Vagina (tissue), 2 donors: ENCODE results near the gene MT1A. TPM values are rescaled to one million over a fixed set of nuclear protein-coding genes. Genes with fewer than 3 reads are reported as not detected.

Source experiments
- DNase-seq, 2 donors: peaks; one replicate each; pipeline ENCODE4 v3.0.0-alpha.2; 2017; ENCODE audit errors: extremely low spot score in 2 of 2
- H3K27ac ChIP-seq: fragments of 200-600 bp; sonication (generic); one replicate; pipeline ENCODE4 v1.5.1; 2019
- H3K27me3 ChIP-seq: fragments of 200-600 bp; sonication (generic); one replicate; pipeline ENCODE4 v1.5.1; 2019
- H3K36me3 ChIP-seq, 2 donors: fragments of 200-600 bp; sonication (generic); one replicate each; pipeline ENCODE4 v1.5.1; 2017 to 2019
- H3K4me1 ChIP-seq: fragments of 200-600 bp; sonication (generic); one replicate; pipeline ENCODE4 v1.5.1; 2019
- H3K4me3 ChIP-seq, 2 donors: fragments of 200-600 bp; sonication (generic); 1 replicate in 1 of 2; 2 replicates in 1 of 2; pipeline ENCODE4 v1.5.1; 2016 to 2019
- H3K9me3 ChIP-seq: fragments of 200-600 bp; sonication (generic); one replicate; pipeline ENCODE4 v1.5.1; 2019
- POLR2A ChIP-seq, 2 donors: fragments of 450-650 bp; IDR thresholded peaks; one replicate each; pipeline ENCODE4 v1.6.1; 2017; ENCODE audit warnings: antibody characterized with exemption in 2 of 2, mild to moderate bottlenecking in 2 of 2, moderate library complexity in 2 of 2
- POLR2AphosphoS5 ChIP-seq, 2 donors: sonication (generic); formaldehyde crosslinking; IDR thresholded peaks; one replicate each; pipeline ENCODE4 v1.9.0; 2017; ENCODE audit warnings: antibody characterized with exemption in 2 of 2, mild to moderate bottlenecking in 2 of 2, low read depth in 1 of 2; ENCODE audit not compliant: insufficient read depth in 1 of 2
- intact Hi-C: fragments of 100-400 bp; cut with DNase I; formaldehyde crosslinking; loops from one replicate; pipeline ENCODE4 v1.15.1; 2023
- total RNA-seq: library from RNA; depleted of rRNA; stranded (reverse); fragments of >200 nt; gene quantifications from one replicate; pipeline ENCODE4 v1.2.3, GENCODE V29; 2016
- TF ChIP-seq, protein P1 (sequence below), 3 experiments: fragments of 450-650 bp in 2 of 3; fragments of 200-600 bp in 1 of 3; sonication (generic) in 1 of 3; IDR thresholded peaks; one replicate each; pipeline ENCODE4 v1.5.1; 2017 to 2019; ENCODE audit warnings: antibody characterized with exemption in 3 of 3, mild to moderate bottlenecking in 2 of 3, moderate library complexity in 2 of 3

MT1A gene
- total RNA-seq, 1 donor from 2014 or later = 110 TPM

- Histone ChIP-seq H3K4me1 (peaks cover 34% of the 10 kb centered on the region), H3K4me3 (no peak overlapping the region), H3K36me3 (no peaks in the 10 kb centered on the region), H3K9me3 (no peaks in the 10 kb centered on the region), H3K27ac (no peak overlapping the region), H3K27me3 (no peaks in the 10 kb centered on the region)
- no peak for DNase-seq
- no peak for TF ChIP-seq POLR2A (IDR thresholded peaks at IDR 0.05)
- no peak for TF ChIP-seq POLR2AphosphoS5 (IDR thresholded peaks at IDR 0.05; ENCODE audit: insufficient read depth in 1 of 2, low read depth in 1 of 2)
- TF ChIP-seq, protein P1, sequence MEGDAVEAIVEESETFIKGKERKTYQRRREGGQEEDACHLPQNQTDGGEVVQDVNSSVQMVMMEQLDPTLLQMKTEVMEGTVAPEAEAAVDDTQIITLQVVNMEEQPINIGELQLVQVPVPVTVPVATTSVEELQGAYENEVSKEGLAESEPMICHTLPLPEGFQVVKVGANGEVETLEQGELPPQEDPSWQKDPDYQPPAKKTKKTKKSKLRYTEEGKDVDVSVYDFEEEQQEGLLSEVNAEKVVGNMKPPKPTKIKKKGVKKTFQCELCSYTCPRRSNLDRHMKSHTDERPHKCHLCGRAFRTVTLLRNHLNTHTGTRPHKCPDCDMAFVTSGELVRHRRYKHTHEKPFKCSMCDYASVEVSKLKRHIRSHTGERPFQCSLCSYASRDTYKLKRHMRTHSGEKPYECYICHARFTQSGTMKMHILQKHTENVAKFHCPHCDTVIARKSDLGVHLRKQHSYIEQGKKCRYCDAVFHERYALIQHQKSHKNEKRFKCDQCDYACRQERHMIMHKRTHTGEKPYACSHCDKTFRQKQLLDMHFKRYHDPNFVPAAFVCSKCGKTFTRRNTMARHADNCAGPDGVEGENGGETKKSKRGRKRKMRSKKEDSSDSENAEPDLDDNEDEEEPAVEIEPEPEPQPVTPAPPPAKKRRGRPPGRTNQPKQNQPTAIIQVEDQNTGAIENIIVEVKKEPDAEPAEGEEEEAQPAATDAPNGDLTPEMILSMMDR (IDR thresholded peaks at IDR 0.05) = no peak
- intact Hi-C loops = no loop called here
Observed at GRCh38 chr16:56679078-56679730, 40.7 kb downstream of the MT1A start.

GRCh38 chr16:56679818-56680217 lies 41.4 kb downstream of the MT1A start:
- no peak for DNase-seq
- Histone ChIP-seq H3K27me3 (no peaks in the 10 kb centered on the region), H3K27ac (no peak overlapping the region), H3K4me1 (peaks cover 34% of the 10 kb centered on the region), H3K4me3 (no peak overlapping the region), H3K36me3 (no peaks in the 10 kb centered on the region), H3K9me3 (no peaks in the 10 kb centered on the region)
- TF ChIP-seq, protein P1 (IDR thresholded peaks at IDR 0.05) = no peak
- no peak for TF ChIP-seq POLR2A (IDR thresholded peaks at IDR 0.05)
- no peak for TF ChIP-seq POLR2AphosphoS5 (IDR thresholded peaks at IDR 0.05; ENCODE audit: insufficient read depth in 1 of 2, low read depth in 1 of 2)
- intact Hi-C loops = loop anchor here (5.0 kb wide), 1 partner anchor 53 kb away; the partner anchor contains the start of gene MT1E

GRCh38 chr16:56681939-56682702 lies 43.7 kb downstream of the MT1A start, which contains the start of gene MT1X:
MT1X (plus strand) TSS chr16:56682470; CDS start chr16:56682541, 71 bp downstream.
- no peaks in the 10 kb centered on the region for H3K9me3 ChIP-seq

GRCh38 chr16:56682703-56683397 lies 44.4 kb downstream of the MT1A start:
- intact Hi-C loops = loop anchor here (2.0 to 5.0 kb wide), 2 partner anchors 56 to 76 kb away; partner anchors contain the start of gene MT1E
- Histone ChIP-seq H3K27ac (peak overlapping the region; percentile 80), H3K4me3 (peak overlapping the region; percentile 59 to 75), H3K36me3 (no peaks in the 10 kb centered on the region), H3K9me3 (no peaks in the 10 kb centered on the region), H3K4me1 (peaks cover 24% of the 10 kb centered on the region), H3K27me3 (no peaks in the 10 kb centered on the region)
- DNase-seq = no peak
- TF ChIP-seq, protein P1 (IDR thresholded peaks at IDR 0.05) = no peak
- TF ChIP-seq POLR2AphosphoS5 (IDR thresholded peaks at IDR 0.05; ENCODE audit: insufficient read depth in 1 of 2, low read depth in 1 of 2) (no peak), POLR2A (IDR thresholded peaks at IDR 0.05) (no peak)

More at GRCh38 chr16:56681939-56682702, 43.7 kb downstream of the MT1A start, which contains the start of gene MT1X:
- intact Hi-C loops = loop anchor here (2.0 to 5.0 kb wide), 2 partner anchors 55 to 75 kb away; partner anchors contain the start of gene MT1E
- peak within 1 kb of the TSS; percentile 59 to 75 for H3K4me3 ChIP-seq
- no peaks in the 10 kb centered on the region for H3K36me3 ChIP-seq
- peak in 1 of 2 donors; percentile 98 for DNase-seq
- peaks cover 24% of the 10 kb centered on the region for H3K4me1 ChIP-seq
- H3K27me3 ChIP-seq = no peaks in the 10 kb centered on the region
- TF ChIP-seq POLR2AphosphoS5 (IDR thresholded peaks at IDR 0.05; ENCODE audit: insufficient read depth in 1 of 2, low read depth in 1 of 2) = peak; percentile 79 to 98
- TF ChIP-seq, protein P1 (IDR thresholded peaks at IDR 0.05) = no peak
- TF ChIP-seq POLR2A (IDR thresholded peaks at IDR 0.05) = peak in 1 of 2 donors; percentile 96
- H3K27ac ChIP-seq = peak within 1 kb of the TSS; percentile 80
